KMS-11 (cell line): ENCODE measurements around the gene GSG1L2.

Experiments used
- H2AFZ ChIP-seq: fragments of 200-600 bp; sonication (generic); 2 replicates; pipeline ENCODE4 v1.6.1; 2016; ENCODE audit warnings: antibody characterized with exemption, mixed run types, low read depth
- H3K27ac ChIP-seq: fragments of 200-600 bp; sonication (generic); 2 replicates; pipeline ENCODE4 v1.6.1; 2016; ENCODE audit warnings: mild to moderate bottlenecking, mixed run types
- H3K27me3 ChIP-seq: fragments of 200-600 bp; sonication (generic); 2 replicates; pipeline ENCODE4 v1.6.1; 2017; ENCODE audit warnings: mild to moderate bottlenecking, low read depth, mixed run types, moderate library complexity; ENCODE audit not compliant: insufficient read depth
- H3K36me3 ChIP-seq: fragments of 200-600 bp; sonication (generic); 2 replicates; pipeline ENCODE4 v1.6.1; 2017; ENCODE audit warnings: mild to moderate bottlenecking, mixed run types; ENCODE audit not compliant: insufficient read depth
- H3K4me1 ChIP-seq: fragments of 200-600 bp; sonication (generic); 2 replicates; pipeline ENCODE4 v1.6.1; 2016; ENCODE audit warnings: mild to moderate bottlenecking, low read depth, mixed run types; ENCODE audit not compliant: poor library complexity, severe bottlenecking
- H3K4me2 ChIP-seq: fragments of 200-600 bp; sonication (generic); 2 replicates; pipeline ENCODE4 v1.7.0; 2016; ENCODE audit warnings: mild to moderate bottlenecking, mixed run types
- H3K4me3 ChIP-seq: fragments of 200-600 bp; sonication (generic); IDR thresholded peaks from 2 replicates; pipeline ENCODE4 v1.6.1; 2017; ENCODE audit warnings: low read depth, low read length, mixed read lengths; ENCODE audit not compliant: insufficient read depth
- H3K79me2 ChIP-seq: fragments of 200-600 bp; sonication (generic); 2 replicates; pipeline ENCODE4 v1.6.1; 2016; ENCODE audit warnings: low read depth, mixed run types; ENCODE audit not compliant: insufficient read depth
- H3K9ac ChIP-seq: fragments of 200-600 bp; sonication (generic); 2 replicates; pipeline ENCODE4 v1.6.1; 2016; ENCODE audit warnings: mild to moderate bottlenecking, mixed run types
- H4K20me1 ChIP-seq: fragments of 200-600 bp; sonication (generic); 2 replicates; pipeline ENCODE4 v1.6.1; 2016; ENCODE audit warnings: mild to moderate bottlenecking, mixed run types; ENCODE audit not compliant: insufficient read depth
- CTCF ChIP-seq: fragments of 200-600 bp; sonication (generic); conservative IDR thresholded peaks from 2 replicates; pipeline ENCODE4 v1.6.1; 2017; ENCODE audit warnings: low read depth, mild to moderate bottlenecking, antibody characterized with exemption, low read length, moderate library complexity, mixed read lengths

The GSG1L2 gene

GRCh38 chr17:9806699-9807098 lies 15.2 kb downstream of the GSG1L2 start:
- H3K9ac ChIP-seq: no peak overlapping the region
- H3K4me2 ChIP-seq: no peak overlapping the region
- H4K20me1 ChIP-seq: no peaks in the 10 kb centered on the region
- no peak overlapping the region for H2AFZ ChIP-seq
- no peaks in the 10 kb centered on the region for H3K36me3 ChIP-seq
- no peak for TF ChIP-seq CTCF
- no peaks in the 10 kb centered on the region for H3K27me3 ChIP-seq
- no peaks in the 10 kb centered on the region for H3K4me1 ChIP-seq
- H3K4me3 ChIP-seq: no peak overlapping the region
- H3K27ac ChIP-seq: no peak overlapping the region
- H3K79me2 ChIP-seq: no peaks in the 10 kb centered on the region

- no peaks in the 10 kb centered on the region for H3K4me1 ChIP-seq
- TF ChIP-seq CTCF: no peak
- H3K27me3 ChIP-seq: no peaks in the 10 kb centered on the region
- no peaks in the 10 kb centered on the region for H3K36me3 ChIP-seq
- no peak overlapping the region for H3K9ac ChIP-seq
- H3K4me2 ChIP-seq: no peak overlapping the region
- no peak overlapping the region for H3K4me3 ChIP-seq
- H3K79me2 ChIP-seq: no peaks in the 10 kb centered on the region
- no peaks in the 10 kb centered on the region for H4K20me1 ChIP-seq
- H3K27ac ChIP-seq: no peak overlapping the region
- H2AFZ ChIP-seq: no peak overlapping the region
Measured at GRCh38 chr17:9805769-9806168, 16.1 kb downstream of the GSG1L2 start.

GRCh38 chr17:9802697-9803096 lies 19.2 kb downstream of the GSG1L2 start:
- Histone ChIP-seq H3K4me1 (no peaks in the 10 kb centered on the region), H3K4me2 (no peak overlapping the region), H3K79me2 (no peaks in the 10 kb centered on the region), H3K36me3 (no peaks in the 10 kb centered on the region), H3K9ac (no peak overlapping the region), H3K4me3 (no peak overlapping the region), H4K20me1 (no peaks in the 10 kb centered on the region), H2AFZ (no peak overlapping the region), H3K27ac (no peak overlapping the region), H3K27me3 (no peaks in the 10 kb centered on the region)
- no peak for TF ChIP-seq CTCF

- TF ChIP-seq CTCF: no peak
- Histone ChIP-seq H3K36me3 (no peaks in the 10 kb centered on the region), H3K27me3 (no peaks in the 10 kb centered on the region), H3K79me2 (no peaks in the 10 kb centered on the region), H3K9ac (no peak overlapping the region), H4K20me1 (no peaks in the 10 kb centered on the region), H3K4me2 (no peak overlapping the region), H3K4me3 (no peak overlapping the region), H2AFZ (no peak overlapping the region), H3K4me1 (no peaks in the 10 kb centered on the region), H3K27ac (no peak overlapping the region)
Measured at GRCh38 chr17:9802294-9802693, 19.6 kb downstream of the GSG1L2 start.

GRCh38 chr17:9801505-9801904 lies 20.4 kb downstream of the GSG1L2 start:
- no peaks in the 10 kb centered on the region for H4K20me1 ChIP-seq
- no peaks in the 10 kb centered on the region for H3K79me2 ChIP-seq
- no peak overlapping the region for H2AFZ ChIP-seq
- H3K4me2 ChIP-seq: no peak overlapping the region
- H3K27ac ChIP-seq: no peak overlapping the region
- no peak overlapping the region for H3K9ac ChIP-seq
- no peaks in the 10 kb centered on the region for H3K27me3 ChIP-seq
- TF ChIP-seq CTCF: no peak
- no peak overlapping the region for H3K4me3 ChIP-seq
- no peaks in the 10 kb centered on the region for H3K36me3 ChIP-seq
- H3K4me1 ChIP-seq: no peaks in the 10 kb centered on the region
